ENCODE results near the gene TMCC2.

The TMCC2 gene

DNA sequence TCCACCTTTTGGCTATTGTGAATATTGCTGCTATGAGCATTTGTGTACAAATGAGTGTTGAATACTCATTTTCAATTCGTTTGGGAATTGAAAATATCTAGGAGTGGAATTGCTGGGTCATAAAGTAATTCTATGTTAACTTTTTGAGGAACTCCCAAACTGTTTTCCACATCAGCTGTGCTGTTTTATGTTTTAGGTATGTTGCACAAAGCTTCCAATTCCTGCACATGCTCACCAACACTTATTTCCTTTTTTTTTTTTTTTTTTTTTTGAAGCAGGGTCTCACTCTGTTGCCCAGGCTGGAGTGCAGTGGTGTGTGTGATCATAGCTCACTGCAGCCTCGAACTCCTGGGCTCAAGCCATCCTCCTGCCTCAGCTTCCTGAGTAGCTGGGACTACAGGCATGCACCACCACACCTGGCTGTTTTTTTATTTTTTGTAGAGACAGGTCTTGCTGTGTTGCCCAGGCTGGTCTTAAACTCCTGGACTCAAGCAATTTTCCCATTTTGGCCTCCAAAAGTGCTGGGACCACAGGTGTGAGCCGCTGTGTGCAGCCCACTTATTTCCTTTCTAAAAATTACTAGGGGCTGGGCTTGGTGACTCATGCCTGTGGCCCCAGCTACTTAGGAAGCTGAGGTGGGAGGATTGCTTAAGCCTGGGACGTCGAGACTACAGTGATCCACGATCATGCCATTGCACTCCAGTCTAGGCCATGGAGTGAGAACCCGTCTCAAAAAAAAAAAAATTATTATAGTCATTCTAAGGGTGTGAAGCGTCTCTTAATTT is 33.4 kb downstream of the TMCC2 start:
- DNase-seq (ENCODE audit: low read depth in 2 of 2), result no peak

DNA sequence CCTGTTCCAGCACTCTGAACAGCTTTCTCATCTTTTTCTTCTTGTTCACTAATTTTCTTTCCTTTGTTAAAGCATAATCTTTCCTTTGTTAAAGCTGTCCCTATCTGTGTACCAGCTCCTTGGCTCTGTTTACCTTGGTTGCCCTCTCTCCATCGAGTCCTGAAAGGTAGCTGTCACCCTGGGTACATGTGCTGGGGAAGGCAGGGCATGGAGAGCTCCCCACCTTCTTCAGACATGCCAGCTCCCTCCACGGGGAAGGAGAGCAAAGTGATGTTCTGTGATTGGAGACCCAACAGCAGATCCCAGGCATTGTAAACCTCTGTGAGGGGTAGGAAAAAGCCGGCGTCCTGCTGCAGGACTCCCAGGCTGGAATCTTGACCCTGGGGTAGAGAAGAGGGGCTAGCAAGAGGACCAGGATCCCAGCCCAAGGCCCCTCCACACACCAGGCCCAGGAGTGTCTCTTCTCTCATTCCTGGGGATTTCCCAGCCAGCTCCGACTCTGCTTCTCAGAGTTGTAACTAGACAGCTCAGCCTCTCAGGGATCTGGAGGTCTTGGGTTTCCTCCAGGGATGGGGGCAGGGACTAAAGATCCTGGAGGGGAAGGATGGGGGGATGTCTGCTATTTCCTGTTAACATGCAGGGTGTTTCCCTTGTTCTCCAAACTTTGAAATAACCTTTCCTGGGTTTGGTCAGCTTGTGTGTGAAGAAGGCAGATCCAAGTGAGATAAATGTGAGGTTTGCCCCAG is 34.4 kb downstream of the TMCC2 start:
- DNase-seq (ENCODE audit: low read depth in 2 of 2), result no peak

DNA sequence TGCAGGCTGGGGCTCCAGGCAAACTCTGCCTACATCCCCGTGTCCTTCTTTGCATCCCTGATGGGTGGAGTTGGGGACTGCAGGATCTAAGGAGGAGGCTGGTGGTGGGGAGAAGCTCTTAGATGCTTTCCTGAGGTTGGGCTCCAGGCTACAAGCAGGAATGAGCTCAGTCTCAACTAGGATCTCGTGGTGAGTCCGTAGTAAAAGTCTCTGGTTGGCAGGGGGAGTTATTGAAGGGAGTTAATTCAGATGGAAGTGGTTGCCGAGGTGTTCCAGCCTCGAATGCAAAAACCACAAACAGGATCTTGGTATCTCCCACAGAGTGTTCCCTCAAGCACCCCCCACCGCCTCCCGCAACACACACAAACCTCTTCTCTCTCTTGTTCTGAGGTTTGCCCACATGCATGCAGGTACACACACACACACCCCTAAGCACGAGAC is 35.0 kb downstream of the TMCC2 start:
- no peak for DNase-seq (ENCODE audit: low read depth in 2 of 2)

DNA sequence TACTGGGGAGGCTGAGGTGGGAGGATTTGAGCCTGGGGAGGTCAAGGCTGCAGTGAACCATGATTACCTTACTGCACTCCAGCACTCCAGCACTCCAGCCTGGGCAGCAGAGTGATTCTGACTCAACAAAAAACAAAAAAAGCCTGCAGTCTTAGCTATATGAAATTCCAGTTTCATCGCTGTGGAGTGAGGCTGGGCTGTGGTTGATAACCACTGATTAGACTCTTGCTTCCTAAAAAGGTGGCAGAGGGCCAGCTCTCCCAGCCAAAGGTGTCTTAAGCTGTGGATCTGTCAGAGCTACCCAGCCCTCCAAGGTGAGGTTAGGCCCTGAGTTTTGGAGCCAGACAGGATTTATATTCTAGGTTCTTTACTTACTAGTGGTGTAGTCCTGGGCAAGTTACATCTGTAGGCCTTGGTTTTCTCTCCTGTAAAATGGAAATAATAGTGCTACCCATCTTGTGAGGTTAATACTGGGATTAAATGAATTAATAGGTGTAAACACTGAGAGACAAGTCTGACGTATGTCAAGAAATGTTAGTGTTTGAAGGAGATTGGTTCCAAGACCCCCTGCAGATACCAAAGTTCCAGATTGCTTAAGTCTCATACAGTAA is 35.9 kb downstream of the TMCC2 start:
- DNase-seq (ENCODE audit: low read depth in 2 of 2), result no peak

DNA sequence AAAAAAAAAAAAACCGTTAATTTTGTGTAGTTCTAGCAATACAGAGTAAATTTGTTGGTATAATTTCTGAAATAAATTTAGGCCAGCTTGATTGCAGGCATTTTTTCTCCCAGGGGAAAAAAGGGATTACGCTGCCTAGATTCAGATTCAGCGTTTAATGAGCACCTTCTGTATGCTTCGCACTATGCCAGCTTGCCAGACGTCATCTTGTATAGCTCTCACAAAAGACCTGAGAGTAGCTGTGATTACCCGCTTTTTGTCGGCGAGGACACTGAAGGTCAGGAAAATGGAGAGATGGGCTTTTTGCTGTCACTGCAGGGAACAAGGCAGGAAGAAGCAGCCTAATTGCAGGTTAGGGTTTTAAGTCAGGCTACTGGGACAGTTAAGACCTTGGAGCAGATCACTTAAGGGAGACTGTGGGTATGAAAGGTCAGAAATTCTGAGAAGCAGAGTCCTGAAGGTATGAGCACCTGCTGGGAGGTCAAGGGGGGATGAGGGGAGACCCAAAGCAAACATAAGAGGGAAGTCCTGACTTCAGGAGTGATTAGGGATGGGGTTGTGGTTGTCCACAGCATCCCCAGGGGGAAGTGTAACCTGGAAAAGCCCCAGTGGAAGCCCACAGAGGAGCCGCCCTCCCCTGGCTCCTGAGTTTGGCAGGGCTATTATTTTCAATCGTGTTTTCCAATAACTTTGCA is 39.0 kb downstream of the TMCC2 start:
- no peak for DNase-seq (ENCODE audit: low read depth in 2 of 2)

DNA sequence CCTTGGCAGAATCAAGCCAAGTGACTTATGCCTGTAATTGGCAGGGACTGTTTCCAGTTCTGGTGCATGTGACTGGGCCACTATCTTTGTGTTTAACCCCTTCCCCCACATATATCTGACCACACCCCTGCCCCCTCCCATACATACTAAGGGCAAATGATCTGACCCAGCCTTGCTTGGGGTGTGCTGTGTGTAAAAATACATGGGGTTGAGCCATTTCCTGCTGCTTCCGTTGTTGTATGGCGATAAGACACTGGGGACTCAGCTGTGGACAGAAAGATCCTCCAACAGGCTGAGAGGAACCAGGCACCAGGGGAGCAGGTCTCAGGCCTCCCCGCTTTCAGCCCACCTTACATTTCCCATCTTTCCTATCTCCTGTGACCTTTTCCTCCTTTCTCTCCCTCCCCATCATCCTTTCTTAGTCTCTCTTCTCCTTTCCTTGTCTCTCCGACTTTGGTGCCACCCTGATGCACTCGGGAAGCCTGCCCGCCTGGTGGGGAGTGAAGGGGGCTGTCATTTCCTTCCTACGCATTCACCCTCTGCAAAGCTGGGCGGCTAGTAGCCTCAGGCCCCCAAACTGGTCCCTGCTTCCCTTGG is 39.7 kb downstream of the TMCC2 start:
- no peak for DNase-seq (ENCODE audit: low read depth in 2 of 2)

DNA sequence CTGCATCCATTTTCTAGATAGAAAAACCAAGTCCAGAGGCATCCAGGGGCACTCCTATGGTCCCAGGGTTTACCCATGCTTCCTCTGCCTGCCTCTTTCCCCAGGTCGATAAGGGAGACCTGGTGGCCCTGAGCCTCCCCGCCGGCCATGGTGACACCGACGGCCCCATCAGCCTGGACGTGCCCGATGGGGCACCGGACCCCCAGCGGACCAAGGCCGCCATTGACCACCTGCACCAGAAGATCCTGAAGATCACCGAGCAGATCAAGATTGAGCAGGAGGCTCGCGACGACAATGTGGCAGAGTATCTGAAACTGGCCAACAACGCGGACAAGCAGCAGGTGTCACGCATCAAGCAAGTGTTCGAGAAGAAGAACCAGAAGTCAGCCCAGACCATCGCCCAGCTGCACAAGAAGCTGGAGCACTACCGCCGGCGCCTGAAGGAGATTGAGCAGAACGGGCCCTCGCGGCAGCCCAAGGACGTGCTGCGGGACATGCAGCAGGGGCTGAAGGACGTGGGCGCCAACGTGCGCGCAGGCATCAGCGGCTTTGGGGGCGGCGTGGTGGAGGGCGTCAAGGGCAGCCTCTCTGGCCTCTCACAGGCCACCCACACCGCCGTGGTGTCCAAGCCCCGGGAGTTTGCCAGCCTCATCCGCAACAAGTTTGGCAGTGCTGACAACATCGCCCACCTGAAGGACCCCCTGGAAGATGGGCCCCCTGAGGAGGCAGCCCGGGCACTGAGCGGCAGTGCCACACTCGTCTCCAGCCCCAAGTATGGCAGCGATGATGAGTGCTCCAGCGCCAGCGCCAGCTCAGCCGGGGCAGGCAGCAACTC is 41.3 kb downstream of the TMCC2 start:
- DNase-seq (ENCODE audit: low read depth in 2 of 2), result no peak

DNA sequence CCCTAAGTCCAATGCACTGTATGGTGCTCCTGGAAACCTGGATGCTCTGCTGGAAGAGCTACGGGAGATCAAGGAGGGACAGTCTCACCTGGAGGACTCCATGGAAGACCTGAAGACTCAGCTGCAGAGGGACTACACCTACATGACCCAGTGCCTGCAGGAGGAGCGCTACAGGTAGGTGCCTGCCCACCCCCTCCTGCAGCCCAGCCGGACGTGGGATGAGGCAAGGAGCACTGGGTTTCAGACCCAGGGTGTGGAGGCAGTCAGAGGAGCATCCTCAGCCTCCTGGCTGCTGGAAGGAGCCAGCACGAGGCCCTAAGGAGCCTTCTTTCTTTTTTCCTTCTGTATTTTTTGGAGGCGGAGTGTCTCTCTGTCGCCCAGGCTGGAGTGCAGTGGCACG is 42.0 kb downstream of the TMCC2 start:
- DNase-seq (ENCODE audit: low read depth in 2 of 2), result no peak

DNA sequence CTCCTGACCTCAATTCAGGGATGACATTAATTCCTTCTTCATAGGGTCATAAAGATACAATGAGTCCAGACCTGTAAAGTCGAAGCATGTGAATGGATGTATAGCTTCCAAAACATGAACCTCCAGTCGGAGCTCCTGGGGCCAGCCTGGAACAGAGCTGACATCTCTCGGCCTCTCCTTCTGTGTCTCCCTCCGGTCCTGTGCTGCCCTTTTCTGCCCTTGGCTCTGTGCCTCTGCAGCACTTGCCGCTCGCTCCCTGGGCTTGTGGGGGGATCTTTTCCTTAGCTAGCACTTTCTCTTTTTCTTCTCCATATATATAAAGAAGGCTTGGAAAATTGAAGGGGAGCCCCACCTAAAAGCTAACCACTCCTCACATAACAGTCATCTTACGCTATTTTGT is 42.5 kb downstream of the TMCC2 start:
- no peak for DNase-seq (ENCODE audit: low read depth in 2 of 2)

DNA sequence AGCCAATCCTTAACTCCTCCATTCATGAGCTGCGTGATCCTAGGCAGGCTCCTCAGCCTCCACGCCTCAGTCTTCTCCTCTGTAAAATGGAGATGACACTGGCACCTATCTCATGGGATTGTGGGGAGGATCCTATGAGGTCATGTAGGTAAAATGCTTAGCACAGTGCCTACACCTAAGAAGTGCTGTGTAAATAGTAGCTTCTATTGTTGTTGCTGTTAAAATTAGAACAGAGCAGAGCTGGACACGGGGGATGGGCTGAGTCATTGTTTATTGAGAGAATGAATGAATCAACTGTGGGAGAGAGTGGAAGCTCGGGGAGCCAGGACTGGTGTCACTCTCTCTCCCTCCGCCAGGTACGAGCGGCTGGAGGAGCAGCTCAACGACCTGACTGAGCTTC is 43.0 kb downstream of the TMCC2 start:
- no peak for DNase-seq (ENCODE audit: low read depth in 2 of 2)

DNA sequence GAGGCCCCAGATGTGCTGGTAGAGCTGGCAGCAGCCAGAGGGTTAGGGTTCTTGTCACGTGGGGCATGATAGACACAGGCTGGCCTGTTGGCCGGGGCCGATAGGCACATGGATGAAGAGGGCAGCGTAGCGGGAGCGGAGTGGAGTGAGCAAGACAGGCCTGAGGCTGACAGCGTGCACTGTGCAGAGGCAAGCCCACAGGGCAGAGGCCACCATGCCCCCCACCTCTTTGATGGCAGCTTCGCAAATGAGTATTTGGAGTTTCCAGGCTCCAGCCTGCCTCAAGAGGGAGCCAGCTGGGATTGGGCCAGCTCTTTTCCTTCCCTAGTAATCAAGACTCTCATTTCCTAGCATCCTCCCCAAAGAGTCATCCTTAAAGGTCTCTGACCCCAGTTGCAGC is 43.5 kb downstream of the TMCC2 start:
- no peak for DNase-seq (ENCODE audit: low read depth in 2 of 2)

DNA sequence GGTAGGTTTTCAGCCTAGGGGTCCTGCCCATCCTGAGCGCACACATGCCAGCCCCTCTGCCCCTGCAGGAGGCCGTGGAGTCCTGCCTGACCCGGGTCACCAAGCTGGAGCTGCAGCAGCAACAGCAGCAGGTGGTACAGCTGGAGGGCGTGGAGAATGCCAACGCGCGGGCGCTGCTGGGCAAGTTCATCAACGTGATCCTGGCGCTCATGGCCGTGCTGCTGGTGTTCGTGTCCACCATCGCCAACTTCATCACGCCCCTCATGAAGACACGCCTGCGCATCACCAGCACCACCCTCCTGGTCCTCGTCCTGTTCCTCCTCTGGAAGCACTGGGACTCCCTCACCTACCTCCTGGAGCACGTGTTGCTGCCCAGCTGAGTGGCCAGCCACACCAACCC is 44.0 kb downstream of the TMCC2 start:
- DNase-seq (ENCODE audit: low read depth in 2 of 2), result no peak

DNA sequence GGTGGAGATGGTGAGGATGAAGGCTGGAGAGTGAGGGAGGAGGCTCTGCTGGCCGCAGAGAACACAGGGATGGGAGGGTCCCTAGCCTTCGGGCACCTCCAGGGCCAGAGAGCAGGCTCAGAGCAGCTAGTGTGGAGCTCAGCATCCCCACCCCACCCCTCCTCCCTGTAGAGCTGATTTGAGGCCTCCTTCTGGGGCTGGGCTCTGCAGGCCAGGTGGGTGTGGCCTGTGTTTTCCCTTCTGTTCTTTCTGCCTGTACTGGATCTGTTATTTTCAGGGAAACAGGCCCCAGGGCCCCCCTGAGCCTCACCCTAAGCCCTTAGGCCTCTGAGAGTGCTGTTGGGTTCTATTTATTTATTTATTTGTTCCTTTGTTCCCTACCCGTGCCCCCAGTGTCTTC is 44.8 kb downstream of the TMCC2 start:
- no peak for DNase-seq (ENCODE audit: low read depth in 2 of 2)

DNA sequence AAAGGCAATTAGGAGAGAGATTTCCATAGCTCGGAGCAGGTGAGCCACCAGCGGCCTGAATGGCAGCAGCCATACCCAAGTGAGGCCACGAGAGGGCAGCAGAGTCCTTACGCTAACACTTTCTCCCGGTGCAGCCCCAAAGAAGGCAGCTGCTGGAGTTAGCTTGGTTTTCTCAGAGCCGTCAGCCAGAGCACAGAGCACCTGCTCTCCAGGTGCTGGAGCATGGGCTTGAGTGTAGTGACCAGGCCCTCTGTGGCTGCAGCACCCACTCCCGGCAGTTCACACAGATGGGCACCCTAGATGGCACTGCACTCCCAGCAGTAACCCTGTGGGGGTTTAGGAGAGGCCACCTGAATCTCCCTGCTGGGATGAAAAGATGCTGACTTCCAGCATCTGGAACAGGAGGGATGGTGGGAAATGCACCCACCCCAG is 45.8 kb downstream of the TMCC2 start:
- peak; percentile 69 to 75 for DNase-seq (ENCODE audit: low read depth in 2 of 2)

DNA sequence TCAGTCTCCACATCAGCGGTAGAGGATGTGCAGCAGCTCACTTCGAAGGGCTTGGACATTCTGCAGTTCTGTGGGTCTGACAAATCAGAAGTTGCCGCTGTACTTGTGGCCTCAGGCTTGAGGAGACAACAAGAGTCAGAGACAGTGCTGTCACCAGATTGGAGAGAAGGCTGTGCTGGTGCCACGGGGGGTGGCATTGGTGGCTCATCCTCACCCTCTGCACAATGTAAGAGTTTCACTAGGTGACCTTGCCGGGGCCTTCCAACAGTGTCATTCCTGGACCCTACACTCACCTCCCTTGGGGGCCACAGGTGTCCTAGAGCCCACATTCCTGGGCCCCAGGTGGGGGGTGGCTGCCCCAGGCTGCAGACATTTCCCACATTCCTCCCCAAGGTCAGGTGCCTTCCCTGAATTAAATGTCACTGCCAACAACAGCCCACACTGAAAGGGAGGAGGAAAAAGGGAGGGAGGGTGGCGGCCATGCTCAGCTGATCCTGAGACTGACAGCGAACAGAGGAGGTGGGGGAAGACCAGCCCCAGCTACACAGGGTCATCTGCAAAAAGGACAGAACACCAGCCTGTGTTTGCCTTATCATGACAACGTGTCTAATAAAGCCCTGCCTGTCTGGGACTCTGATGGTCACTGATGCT is 46.4 kb downstream of the TMCC2 start:
- no peak for DNase-seq (ENCODE audit: low read depth in 2 of 2)

DNA sequence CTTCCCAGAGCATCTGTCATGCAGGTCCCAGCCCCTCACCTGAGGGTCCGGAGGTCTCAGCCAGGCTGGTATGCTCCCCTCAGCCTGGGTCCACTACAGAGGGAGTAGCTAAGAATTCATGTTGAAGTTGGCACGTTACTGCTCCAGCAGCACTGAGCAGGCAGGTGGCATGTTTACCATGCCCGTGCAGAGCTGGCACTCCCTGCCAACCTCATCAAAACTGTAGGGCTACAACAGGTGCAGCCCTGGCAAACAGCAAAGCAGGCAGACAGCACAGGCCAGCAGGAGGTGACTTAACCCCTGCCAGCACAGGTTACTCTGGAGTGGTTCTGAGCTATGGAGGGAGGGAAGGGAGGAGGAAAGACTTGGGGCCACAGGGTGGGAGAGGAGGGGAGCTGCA is 47.4 kb downstream of the TMCC2 start:
- no peak for DNase-seq (ENCODE audit: low read depth in 2 of 2)

DNA sequence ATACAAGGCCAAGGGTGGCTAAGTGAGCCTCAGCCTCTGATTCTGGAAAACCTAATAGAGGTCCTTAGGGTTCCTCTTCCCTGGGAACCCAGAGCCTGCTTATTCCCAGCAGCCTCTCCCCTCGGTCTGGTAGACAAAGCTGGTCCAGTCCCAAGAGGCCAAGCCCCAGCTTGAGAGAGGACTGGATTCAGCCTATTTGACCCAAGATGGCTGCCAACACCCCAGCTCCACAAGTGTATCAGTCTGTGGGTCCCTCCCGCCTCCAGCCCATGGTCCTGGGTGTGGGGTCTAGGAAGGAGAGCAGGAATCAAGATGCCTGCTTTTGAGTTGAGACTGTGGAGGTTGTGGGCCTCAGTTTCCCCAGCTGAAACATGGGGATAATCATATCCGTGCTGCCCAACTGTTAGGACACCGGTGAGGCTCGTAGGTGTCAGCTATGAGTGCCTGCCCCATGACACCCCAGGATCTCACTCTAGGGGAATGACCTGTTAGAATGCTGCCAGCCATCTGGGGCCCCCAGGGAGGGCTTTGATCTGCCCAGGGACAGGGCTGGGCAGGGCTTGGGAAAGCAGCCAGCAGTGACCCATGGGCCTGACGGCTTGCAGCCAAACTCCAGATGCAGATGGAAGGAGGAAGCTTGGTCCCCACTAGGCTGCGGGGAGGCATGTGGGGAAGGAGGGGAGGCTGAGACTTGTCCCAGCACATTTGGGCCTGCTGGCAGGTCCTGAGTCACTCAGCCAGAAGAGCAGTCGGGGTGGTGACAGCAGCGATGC is 48.4 kb downstream of the TMCC2 start:
- no peak for DNase-seq (ENCODE audit: low read depth in 2 of 2)

DNA sequence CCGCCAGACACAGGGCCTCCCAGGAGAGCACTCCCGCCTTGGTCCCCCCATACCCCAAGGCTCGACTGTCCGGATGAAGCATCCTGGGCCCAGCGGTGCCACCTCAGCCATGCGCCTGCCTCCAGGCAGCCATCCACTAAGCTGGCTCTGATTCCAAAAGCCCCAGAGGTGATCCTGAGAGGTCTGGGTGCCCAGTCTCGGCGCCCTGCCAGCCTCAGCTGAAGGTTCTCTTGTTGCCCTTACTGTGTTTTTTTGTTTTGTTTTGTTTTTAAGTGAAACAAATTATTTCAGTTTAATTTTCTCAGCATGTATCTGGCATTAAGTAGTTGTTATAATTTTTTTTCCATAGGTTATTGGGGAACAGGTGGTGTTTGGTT is 48.9 kb downstream of the TMCC2 start:
- DNase-seq (ENCODE audit: low read depth in 2 of 2), result no peak

DNA sequence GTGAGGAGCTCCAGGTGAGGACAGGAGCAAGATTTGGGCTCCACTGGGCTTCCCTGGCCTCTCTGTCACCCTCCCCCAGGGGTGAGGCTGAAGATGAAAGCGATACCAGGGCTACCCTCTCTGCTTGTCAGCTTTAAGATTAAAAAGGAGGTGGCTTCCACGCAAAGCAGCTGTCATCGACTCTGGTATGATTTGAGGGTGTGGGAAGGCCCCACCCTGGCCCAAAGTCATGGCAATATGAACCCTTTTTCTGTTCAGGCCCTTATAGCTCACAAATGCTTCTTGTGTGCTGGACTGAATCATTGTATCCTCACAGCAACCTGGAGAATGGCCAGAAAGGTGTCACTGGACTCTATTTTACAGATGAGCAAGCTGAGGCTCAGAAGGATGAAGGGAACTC is 52.2 kb downstream of the TMCC2 start:
- DNase-seq (ENCODE audit: low read depth in 2 of 2), result no peak

Data from stimulated activated CD8-positive, alpha-beta memory T cell treated with anti-CD3 and anti-CD28 coated beads, Interleukin-7, amount 100 ng/mL, for 4 hours (primary cell).